Measurements from ENCODE around the gene SYT14. TPM values are rescaled to one million over a fixed set of nuclear protein-coding genes. Genes with fewer than 3 reads are reported as not detected.
"Not testable (repeated sequence)": the region's sequence is repeated elsewhere in the genome, so short reads cannot be mapped to it uniquely, and the experiment has no call there.

Gene SYT14
- total RNA-seq, 1 experiment from 2014 or later: 0.07 TPM

- H3K9me2 ChIP-seq (ENCODE audit: insufficient read depth): no peaks in the 10 kb centered on the region
- ATAC-seq (no peak), DNase-seq (ENCODE audit: low read depth, low spot score) (no peak)
- BruUV-seq (replicated peaks): no TSS peak
- no peak overlapping the region for H3K4me3 ChIP-seq (replicated peaks in 1 of 2; ENCODE audit: low read depth in 1 of 2, low read length in 2 of 2)
- no peaks in the 10 kb centered on the region for H3K36me3 ChIP-seq (ENCODE audit: control insufficient read depth in 1 of 2, insufficient read depth in 2 of 2, low read length in 2 of 2)
- no peaks in the 10 kb centered on the region for H3K27me3 ChIP-seq (ENCODE audit: insufficient read depth, low read length)
- H3K79me2 ChIP-seq (ENCODE audit: insufficient read depth, low read length): no peaks in the 10 kb centered on the region
- H3K4me1 ChIP-seq (ENCODE audit: control insufficient read depth in 1 of 2, insufficient read depth in 2 of 2, low read length in 2 of 2): peaks cover 0 to 3% of the 10 kb centered on the region in 2 experiments; a peak in 1 of 4 replicates
- no peaks in the 10 kb centered on the region for H4K20me1 ChIP-seq (ENCODE audit: insufficient read depth)
- ChIA-PET POLR2A (no interaction called here), RAD21 (ENCODE audit: low non-redundant PET in 1 of 2, low total read pairs in 2 of 2, uncharacterized antibody in 2 of 2, unreplicated experiment in 2 of 2) (no interaction called here), CTCF (no interaction called here)
- H3K4me2 ChIP-seq (ENCODE audit: low read length): no peak overlapping the region
- H3K9me3 ChIP-seq (ENCODE audit: control insufficient read depth in 1 of 2, insufficient read depth in 1 of 2, low read depth in 1 of 2, low read length in 2 of 2): no peaks in the 10 kb centered on the region
- no peak overlapping the region for H3K27ac ChIP-seq (ENCODE audit: low read depth, low read length)
- TF ChIP-seq JUND (IDR thresholded peaks at IDR 0.05): no peak
- TF ChIP-seq POLR2AphosphoS5 (IDR thresholded peaks at IDR 0.05; ENCODE audit: low read depth, low read length): no peak
- no peak for TF ChIP-seq CBX3 (IDR thresholded peaks at IDR 0.05; ENCODE audit: low read depth)
- H3K9ac ChIP-seq (ENCODE audit: low read length): no peak overlapping the region
- intact Hi-C loops (cut with micrococcal nuclease): no loop called here
- H2AFZ ChIP-seq (ENCODE audit: low read depth, low read length, poor library complexity, severe bottlenecking): no peak overlapping the region
These were observed 42.3 kb upstream of the SYT14 start for GRCh38 chr1:209895709-209896108.

GRCh38 chr1:209896346-209896745, 41.7 kb upstream of the SYT14 start:
- no peak overlapping the region for H3K4me3 ChIP-seq (replicated peaks in 1 of 2; ENCODE audit: low read depth in 1 of 2, low read length in 2 of 2)
- no peaks in the 10 kb centered on the region for H3K9me2 ChIP-seq (ENCODE audit: insufficient read depth)
- H3K36me3 ChIP-seq (ENCODE audit: control insufficient read depth in 1 of 2, insufficient read depth in 2 of 2, low read length in 2 of 2): no peaks in the 10 kb centered on the region
- no peak overlapping the region for H3K9ac ChIP-seq (ENCODE audit: low read length)
- ChIA-PET CTCF (no interaction called here), POLR2A (no interaction called here), RAD21 (ENCODE audit: low non-redundant PET in 1 of 2, low total read pairs in 2 of 2, uncharacterized antibody in 2 of 2, unreplicated experiment in 2 of 2) (no interaction called here)
- no peaks in the 10 kb centered on the region for H3K27me3 ChIP-seq (ENCODE audit: insufficient read depth, low read length)
- DNase-seq (ENCODE audit: low read depth, low spot score): no peak
- no peaks in the 10 kb centered on the region for H4K20me1 ChIP-seq (ENCODE audit: insufficient read depth)
- H3K9me3 ChIP-seq (ENCODE audit: control insufficient read depth in 1 of 2, insufficient read depth in 1 of 2, low read depth in 1 of 2, low read length in 2 of 2): no peaks in the 10 kb centered on the region
- H3K4me2 ChIP-seq (ENCODE audit: low read length): no peak overlapping the region
- BruUV-seq (replicated peaks): no TSS peak
- H2AFZ ChIP-seq (ENCODE audit: low read depth, low read length, poor library complexity, severe bottlenecking): no peak overlapping the region
- intact Hi-C loops (cut with micrococcal nuclease): no loop called here
- no peaks in the 10 kb centered on the region for H3K79me2 ChIP-seq (ENCODE audit: insufficient read depth, low read length)
- H3K4me1 ChIP-seq (ENCODE audit: control insufficient read depth in 1 of 2, insufficient read depth in 2 of 2, low read length in 2 of 2): peaks cover 0 to 6% of the 10 kb centered on the region in 2 experiments; a peak in 1 of 4 replicates
- ATAC-seq: no peak
- TF ChIP-seq REST (IDR thresholded peaks at IDR 0.05; ENCODE audit: low read depth): no peak
- H3K27ac ChIP-seq (ENCODE audit: low read depth, low read length): no peak overlapping the region

- H3K36me3 ChIP-seq (ENCODE audit: control insufficient read depth in 1 of 2, insufficient read depth in 2 of 2, low read length in 2 of 2); H3K4me3 ChIP-seq (replicated peaks in 1 of 2; ENCODE audit: low read depth in 1 of 2, low read length in 2 of 2); RAD21 ChIA-PET (ENCODE audit: low non-redundant PET in 1 of 2, low total read pairs in 2 of 2, uncharacterized antibody in 2 of 2, unreplicated experiment in 2 of 2); H3K27me3 ChIP-seq (ENCODE audit: insufficient read depth, low read length); H3K9ac ChIP-seq (ENCODE audit: low read length); H3K9me2 ChIP-seq (ENCODE audit: insufficient read depth); ATAC-seq; POLR2A ChIA-PET; H3K4me1 ChIP-seq (ENCODE audit: control insufficient read depth in 1 of 2, insufficient read depth in 2 of 2, low read length in 2 of 2); H3K79me2 ChIP-seq (ENCODE audit: insufficient read depth, low read length); BruUV-seq (replicated peaks); H3K4me2 ChIP-seq (ENCODE audit: low read length); intact Hi-C loops (cut with micrococcal nuclease); H2AFZ ChIP-seq (ENCODE audit: low read depth, low read length, poor library complexity, severe bottlenecking); H3K27ac ChIP-seq (ENCODE audit: low read depth, low read length); DNase-seq (ENCODE audit: low read depth, low spot score); CTCF ChIA-PET; H4K20me1 ChIP-seq (ENCODE audit: insufficient read depth); H3K9me3 ChIP-seq (ENCODE audit: control insufficient read depth in 1 of 2, insufficient read depth in 1 of 2, low read depth in 1 of 2, low read length in 2 of 2): not testable (repeated sequence)
These were observed 39.7 kb upstream of the SYT14 start for GRCh38 chr1:209898271-209898670.

- H3K9me2 ChIP-seq (ENCODE audit: insufficient read depth); H3K27ac ChIP-seq (ENCODE audit: low read depth, low read length); H3K4me3 ChIP-seq (replicated peaks in 1 of 2; ENCODE audit: low read depth in 1 of 2, low read length in 2 of 2); ATAC-seq; H3K36me3 ChIP-seq (ENCODE audit: control insufficient read depth in 1 of 2, insufficient read depth in 2 of 2, low read length in 2 of 2); H2AFZ ChIP-seq (ENCODE audit: low read depth, low read length, poor library complexity, severe bottlenecking); DNase-seq (ENCODE audit: low read depth, low spot score); POLR2A ChIA-PET; H3K27me3 ChIP-seq (ENCODE audit: insufficient read depth, low read length); BruUV-seq (replicated peaks); H3K79me2 ChIP-seq (ENCODE audit: insufficient read depth, low read length); H3K4me2 ChIP-seq (ENCODE audit: low read length); H4K20me1 ChIP-seq (ENCODE audit: insufficient read depth); CTCF ChIA-PET; RAD21 ChIA-PET (ENCODE audit: low non-redundant PET in 1 of 2, low total read pairs in 2 of 2, uncharacterized antibody in 2 of 2, unreplicated experiment in 2 of 2); H3K4me1 ChIP-seq (ENCODE audit: control insufficient read depth in 1 of 2, insufficient read depth in 2 of 2, low read length in 2 of 2); intact Hi-C loops (cut with micrococcal nuclease); H3K9ac ChIP-seq (ENCODE audit: low read length); H3K9me3 ChIP-seq (ENCODE audit: control insufficient read depth in 1 of 2, insufficient read depth in 1 of 2, low read depth in 1 of 2, low read length in 2 of 2): not testable (repeated sequence)
These were observed 39.2 kb upstream of the SYT14 start for GRCh38 chr1:209898851-209899250.

Data from HCT116 (cell line).